Placental pericyte (primary cell): ENCODE measurements around the gene MTMR10. TPM values are rescaled to one million over a fixed set of nuclear protein-coding genes. Genes with fewer than 3 reads are reported as not detected.

ENCODE experiments used
- small RNA-seq: library from RNA; depleted of rRNA; stranded (forward); fragments of <200 nt; gene quantifications from one replicate; pipeline ENCODE3, GENCODE V24; 2012; ENCODE audit warnings: low replicate concordance
- total RNA-seq: library from RNA; depleted of rRNA; stranded (reverse); fragments of >200 nt; gene quantifications from 2 replicates; pipeline ENCODE4 v1.2.3, GENCODE V29; 2012

MTMR10 gene, protein sequence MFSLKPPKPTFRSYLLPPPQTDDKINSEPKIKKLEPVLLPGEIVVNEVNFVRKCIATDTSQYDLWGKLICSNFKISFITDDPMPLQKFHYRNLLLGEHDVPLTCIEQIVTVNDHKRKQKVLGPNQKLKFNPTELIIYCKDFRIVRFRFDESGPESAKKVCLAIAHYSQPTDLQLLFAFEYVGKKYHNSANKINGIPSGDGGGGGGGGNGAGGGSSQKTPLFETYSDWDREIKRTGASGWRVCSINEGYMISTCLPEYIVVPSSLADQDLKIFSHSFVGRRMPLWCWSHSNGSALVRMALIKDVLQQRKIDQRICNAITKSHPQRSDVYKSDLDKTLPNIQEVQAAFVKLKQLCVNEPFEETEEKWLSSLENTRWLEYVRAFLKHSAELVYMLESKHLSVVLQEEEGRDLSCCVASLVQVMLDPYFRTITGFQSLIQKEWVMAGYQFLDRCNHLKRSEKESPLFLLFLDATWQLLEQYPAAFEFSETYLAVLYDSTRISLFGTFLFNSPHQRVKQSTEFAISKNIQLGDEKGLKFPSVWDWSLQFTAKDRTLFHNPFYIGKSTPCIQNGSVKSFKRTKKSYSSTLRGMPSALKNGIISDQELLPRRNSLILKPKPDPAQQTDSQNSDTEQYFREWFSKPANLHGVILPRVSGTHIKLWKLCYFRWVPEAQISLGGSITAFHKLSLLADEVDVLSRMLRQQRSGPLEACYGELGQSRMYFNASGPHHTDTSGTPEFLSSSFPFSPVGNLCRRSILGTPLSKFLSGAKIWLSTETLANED
- total RNA-seq = 18.2 and 22.8 TPM in 2 replicates

DNA sequence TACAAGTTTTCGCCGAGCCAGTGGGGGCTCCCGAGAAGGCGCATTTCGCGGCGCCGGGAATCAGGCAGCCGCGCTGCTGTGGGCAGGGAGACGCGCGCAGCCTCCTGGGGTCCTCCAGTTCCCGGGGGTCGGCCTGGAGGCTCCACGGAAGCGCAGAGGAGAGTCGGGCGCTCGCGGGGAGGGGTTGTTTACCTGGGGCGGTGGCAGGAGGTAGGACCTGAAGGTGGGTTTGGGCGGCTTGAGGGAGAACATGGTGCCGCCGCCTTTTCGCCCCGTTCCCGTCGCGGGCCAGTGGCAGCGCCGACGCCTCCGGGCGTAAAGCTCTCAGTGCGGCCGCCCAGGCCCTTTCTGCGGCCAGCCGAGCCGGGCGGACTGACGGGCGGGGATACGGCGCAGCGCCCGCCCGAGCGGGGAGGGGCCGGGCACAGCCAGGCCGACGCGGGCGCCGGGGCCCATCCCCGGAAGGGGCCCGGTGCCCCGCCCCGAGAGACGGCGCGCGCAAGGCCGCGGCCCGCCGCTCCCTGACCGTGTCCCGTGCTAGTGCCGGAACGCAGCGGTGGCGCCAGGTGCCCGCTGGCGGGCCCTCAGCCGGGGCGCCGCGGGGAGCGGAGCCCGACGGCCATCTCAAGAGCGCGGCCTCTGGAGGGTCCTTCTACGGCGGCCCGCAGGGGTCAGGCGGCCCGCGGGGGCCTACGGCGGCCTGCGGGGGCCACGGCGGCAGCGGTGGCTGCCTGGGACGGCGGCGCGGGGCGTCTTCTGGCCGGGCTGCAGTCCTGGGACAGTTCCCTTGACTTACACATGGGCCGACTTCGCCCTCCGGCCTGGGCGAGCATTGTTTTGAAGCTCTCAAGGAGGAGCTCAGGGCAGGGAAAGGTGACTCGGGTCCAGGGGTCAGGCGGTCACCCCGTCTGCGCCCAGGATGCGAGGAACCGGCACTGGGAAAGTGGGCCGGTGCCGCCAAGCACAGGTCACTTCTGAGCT, at the start of gene MTMR10:
Gene MTMR10 (minus strand): TSS at position 374 of the 981 bp plus-strand sequence. CDS start 122 bp downstream, at position 252.

DNA sequence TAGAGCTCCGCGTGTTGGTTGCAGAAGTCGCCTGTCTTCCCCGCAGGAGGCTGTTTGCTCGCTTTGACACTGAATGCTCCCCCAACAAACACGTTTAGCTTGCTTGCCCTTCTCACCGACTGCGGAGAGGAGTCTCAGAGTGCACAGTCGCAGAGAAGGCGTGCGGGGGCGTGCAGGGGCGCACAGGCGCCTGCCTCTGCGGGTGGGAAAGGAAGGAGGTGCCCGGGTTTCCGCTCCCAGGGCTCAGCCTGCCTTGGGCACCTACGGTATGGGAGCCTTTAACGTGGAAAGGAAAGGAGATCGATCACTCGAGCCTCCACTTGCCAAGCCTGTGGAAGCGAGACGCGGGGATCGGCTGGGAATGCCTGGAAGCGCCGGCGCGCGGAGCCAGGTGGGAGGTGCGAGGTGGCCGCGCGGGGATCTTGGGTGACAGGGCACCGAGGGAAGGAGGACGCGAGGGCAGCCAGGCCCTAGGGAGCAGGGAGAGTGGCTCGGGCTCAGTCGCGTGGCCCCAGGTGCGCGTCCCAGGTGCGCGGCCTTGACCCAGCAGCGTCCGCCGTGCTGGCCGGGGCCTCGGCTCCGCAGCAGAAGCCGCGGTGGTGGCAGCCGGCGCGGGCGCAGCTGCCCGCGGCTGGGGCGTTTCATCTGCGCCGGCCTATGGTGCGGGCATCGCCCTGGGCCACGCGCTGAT, 87.8 kb downstream of the MTMR10 start, which contains the start of gene FAN1:
Gene FAN1 (plus strand): TSS at position 419 of the 691 bp plus-strand sequence. CDS start 749 bp downstream, outside the sequence.

Small RNA genes lying within 50 kb of the gene (small RNA-seq; reads per million reads assigned to genes)
- not detected for gene RNU6-466P

Other genes with a start within 250 kb of the MTMR10 start
- gene FAN1, start 87.7 kb downstream of the MTMR10 start, total RNA-seq = 13.1 and 18.9 TPM in 2 replicates
- gene TRPM1, start 110.1 kb upstream of the MTMR10 start, total RNA-seq = not detected in 2 replicates